ENCODE data around the gene FCRL5.
"Not testable (repeated sequence)": the region's sequence is repeated elsewhere in the genome, so short reads cannot be mapped to it uniquely, and the experiment has no call there.

GRCh38 chr1:157486400-157486799, 65.9 kb downstream of the FCRL5 start:
- TF ChIP-seq CTCF, EP300, POLR2A, POLR2AphosphoS5 (IDR thresholded peaks at IDR 0.05): not testable (repeated sequence)
